Right atrium auricular region (tissue), 2 donors: ENCODE data around the gene SFXN3. TPM values are rescaled to one million over a fixed set of nuclear protein-coding genes. Genes with fewer than 3 reads are reported as not detected.

Experiments
- DNase-seq: peaks from one replicate; pipeline ENCODE4 v3.0.0-alpha.2; 2019; ENCODE audit warnings: low spot score
- H3K27ac ChIP-seq, 2 donors: fragments of 200-600 bp; sonication (generic); 1 replicate in 1 of 2; 2 replicates in 1 of 2; pipeline ENCODE4 v1.5.1; 2016 to 2019
- H3K27me3 ChIP-seq, 2 donors: fragments of 200-600 bp; sonication (generic); one replicate each; pipeline versions ENCODE4 v1.5.1 to v1.6.0; 2017 to 2019
- H3K36me3 ChIP-seq: fragments of 200-600 bp; sonication (generic); one replicate; pipeline ENCODE4 v1.5.1; 2016
- H3K4me1 ChIP-seq, 2 donors: fragments of 200-600 bp; sonication (generic); one replicate each; pipeline versions ENCODE4 v1.5.1 to v1.6.0; 2017 to 2019
- H3K4me3 ChIP-seq, 2 donors: fragments of 200-600 bp; sonication (generic); 1 replicate in 1 of 2; 2 replicates in 1 of 2; pipeline ENCODE4 v1.5.1; 2017 to 2019; ENCODE audit warnings: mild to moderate bottlenecking in 1 of 2, moderate library complexity in 1 of 2
- H3K9me3 ChIP-seq, 2 donors: fragments of 200-600 bp; sonication (generic); one replicate each; pipeline ENCODE4 v1.5.1; 2019
- CTCF ChIP-seq, 2 donors: fragments of 200-600 bp; sonication (generic); IDR thresholded peaks; one replicate each; pipeline ENCODE4 v1.5.1; 2019; ENCODE audit warnings: antibody characterized with exemption in 2 of 2
- total RNA-seq, 2 donors: library from RNA; depleted of rRNA; stranded (reverse); fragments of >200 nt; gene quantifications; one replicate each; pipeline ENCODE4 v1.1.0, GENCODE V29; 2016

The SFXN3 gene
- total RNA-seq, 2 donors from 2014 or later: 16.4 to 42.9 TPM

GRCh38 chr10:101040851-101041250 lies 9.8 kb downstream of the SFXN3 start:
- DNase-seq: no peak
- no peaks in the 10 kb centered on the region for H3K9me3 ChIP-seq
- no peak for TF ChIP-seq CTCF (IDR thresholded peaks at IDR 0.05)
- H3K27me3 ChIP-seq: no peaks in the 10 kb centered on the region
- H3K36me3 ChIP-seq: peaks cover 30% of the 10 kb centered on the region
- H3K4me1 ChIP-seq: peaks cover 0 to 22% of the 10 kb centered on the region in 2 donors
- H3K27ac ChIP-seq: no peak overlapping the region
- no peak overlapping the region for H3K4me3 ChIP-seq

- Histone ChIP-seq H3K4me1 (peaks cover 0 to 22% of the 10 kb centered on the region in 2 donors), H3K27me3 (no peaks in the 10 kb centered on the region), H3K4me3 (no peak overlapping the region), H3K9me3 (no peaks in the 10 kb centered on the region), H3K27ac (no peak overlapping the region), H3K36me3 (peaks cover 25% of the 10 kb centered on the region)
- peak; percentile 92 for DNase-seq
- peak; percentile 81 to 83 for TF ChIP-seq CTCF (IDR thresholded peaks at IDR 0.05)
Observed at GRCh38 chr10:101041252-101041761, 10.3 kb downstream of the SFXN3 start.

GRCh38 chr10:101042118-101042517 lies 11.1 kb downstream of the SFXN3 start:
- Histone ChIP-seq H3K4me3 (peak overlapping the region; percentile 44 to 57), H3K36me3 (peaks cover 17% of the 10 kb centered on the region), H3K4me1 (peaks cover 0 to 22% of the 10 kb centered on the region in 2 donors), H3K27ac (peak overlapping the region; percentile 82 to 85), H3K9me3 (no peaks in the 10 kb centered on the region), H3K27me3 (no peaks in the 10 kb centered on the region)
- no peak for DNase-seq
- no peak for TF ChIP-seq CTCF (IDR thresholded peaks at IDR 0.05)

GRCh38 chr10:101042667-101043362 lies 11.8 kb downstream of the SFXN3 start:
- DNase-seq: peak; percentile 98
- Histone ChIP-seq H3K27me3 (peaks cover 0 to 2% of the 10 kb centered on the region in 2 donors), H3K36me3 (peaks cover 10% of the 10 kb centered on the region), H3K27ac (peak overlapping the region; percentile 82 to 85), H3K4me1 (peaks cover 0 to 22% of the 10 kb centered on the region in 2 donors), H3K4me3 (peak overlapping the region; percentile 44 to 57), H3K9me3 (no peaks in the 10 kb centered on the region)
- TF ChIP-seq CTCF (IDR thresholded peaks at IDR 0.05): no peak

GRCh38 chr10:101043363-101043707 lies 12.3 kb downstream of the SFXN3 start:
- H3K36me3 ChIP-seq: peaks cover 5% of the 10 kb centered on the region
- no peak for TF ChIP-seq CTCF (IDR thresholded peaks at IDR 0.05)
- peak overlapping the region; percentile 44 to 57 for H3K4me3 ChIP-seq
- peaks cover 4 to 7% of the 10 kb centered on the region in 2 donors for H3K27me3 ChIP-seq
- no peaks in the 10 kb centered on the region for H3K9me3 ChIP-seq
- H3K27ac ChIP-seq: peak overlapping the region; percentile 82 to 85
- DNase-seq: no peak
- peaks cover 0 to 22% of the 10 kb centered on the region in 2 donors for H3K4me1 ChIP-seq
